GM21786 (cell line): Measurements from ENCODE around the gene PRTG.

ENCODE experiments used
- ATAC-seq: cut with Tn5 transposase; IDR thresholded peaks from one replicate; pipeline ENCODE4 v1.9.1; 2021; ENCODE audit not compliant: unreplicated experiment

PRTG gene

DNA sequence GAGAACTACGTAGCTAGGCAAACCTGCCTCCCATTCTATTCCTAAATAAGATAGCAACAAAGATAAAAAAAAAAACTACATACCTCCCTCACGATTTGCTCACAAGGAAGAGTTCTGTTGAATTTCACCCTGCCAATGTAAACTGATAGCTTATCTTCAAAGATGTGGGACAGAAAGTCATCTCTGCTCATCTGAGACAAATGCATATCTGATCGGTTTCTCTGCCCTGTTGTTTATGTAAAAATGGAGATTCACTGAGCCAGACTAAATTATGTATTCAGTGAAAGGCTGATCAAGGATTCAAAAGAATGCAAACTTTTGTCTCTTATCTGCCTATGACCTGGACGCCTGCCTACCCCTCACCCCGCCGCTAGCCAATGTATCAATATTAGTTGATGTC lies 166.0 kb downstream of the PRTG start:
- no peak for ATAC-seq

DNA sequence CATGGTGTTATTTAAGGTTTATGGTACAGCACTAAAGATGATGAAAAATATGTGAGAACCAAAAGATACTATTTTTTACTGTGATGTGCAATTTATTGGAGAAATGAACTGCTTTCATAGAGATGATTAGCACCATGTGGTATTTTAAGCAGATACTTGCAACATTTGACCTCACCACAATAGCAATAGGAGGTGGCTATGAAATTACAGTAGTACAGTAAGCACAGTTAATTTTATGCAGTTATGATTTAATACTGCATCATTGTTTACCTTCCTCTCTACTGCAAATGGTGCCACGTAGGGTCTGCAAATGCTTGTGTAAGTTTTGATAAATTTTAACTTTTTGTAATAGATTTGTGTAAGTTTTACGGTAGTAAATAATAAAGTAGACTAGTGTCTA lies 168.9 kb downstream of the PRTG start:
- no peak for ATAC-seq

DNA sequence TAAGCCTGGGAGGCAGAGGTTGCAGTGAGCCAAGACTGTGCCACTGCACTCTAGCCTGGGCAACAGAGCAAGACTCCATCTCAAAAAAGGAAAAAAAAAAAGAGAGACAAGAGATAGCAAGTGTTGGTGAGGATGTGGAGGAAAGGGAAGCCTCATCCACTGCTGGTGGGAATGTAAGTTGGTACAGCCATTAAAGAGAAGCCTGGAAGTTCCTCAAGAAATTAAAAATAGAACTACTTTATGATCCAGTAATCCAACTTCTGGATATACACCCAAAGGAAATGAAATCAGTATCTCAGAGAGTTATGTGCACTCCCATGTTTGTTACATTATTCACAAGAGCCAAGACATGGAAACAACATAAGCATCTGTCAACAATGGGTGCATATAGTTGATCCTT lies 169.7 kb downstream of the PRTG start:
- no peak for ATAC-seq

DNA sequence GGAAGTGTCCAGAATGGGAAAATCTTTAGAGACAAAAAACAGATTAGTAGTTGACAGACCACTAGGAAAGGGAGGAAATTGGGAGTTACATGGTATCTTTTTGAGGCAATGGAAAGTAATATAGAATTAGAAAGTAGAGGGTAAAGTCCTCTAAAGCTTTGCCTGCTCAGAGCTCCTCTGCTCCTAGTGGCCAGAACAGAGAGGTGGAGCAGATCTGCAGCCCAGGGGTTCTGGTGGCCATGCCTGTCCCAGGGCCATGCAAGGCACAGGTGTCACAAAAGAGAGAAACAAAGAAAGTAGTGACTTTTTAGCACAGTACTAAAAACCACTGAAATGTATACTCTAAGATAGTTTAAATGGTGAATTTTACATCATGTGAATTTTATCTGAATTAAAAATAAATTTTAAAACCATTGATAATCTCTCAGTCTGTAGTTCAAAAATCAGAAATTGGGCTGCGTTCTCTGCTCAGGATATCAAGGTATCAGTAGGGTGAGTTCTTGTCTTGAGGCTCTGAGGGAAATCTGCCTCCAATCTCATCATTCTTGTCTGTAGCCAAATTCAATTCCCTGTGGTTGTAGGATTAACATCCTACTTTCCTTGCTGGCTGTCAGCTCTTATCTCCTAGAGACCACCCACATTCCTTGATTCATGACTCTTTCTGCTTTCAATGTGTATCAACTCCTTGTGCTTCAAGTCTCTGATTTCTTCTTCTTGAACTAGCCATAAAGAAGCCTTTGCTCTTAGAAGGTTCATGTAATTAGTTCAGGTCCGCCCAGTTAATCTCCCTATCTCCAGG lies 178.4 kb downstream of the PRTG start:
- no peak for ATAC-seq

DNA sequence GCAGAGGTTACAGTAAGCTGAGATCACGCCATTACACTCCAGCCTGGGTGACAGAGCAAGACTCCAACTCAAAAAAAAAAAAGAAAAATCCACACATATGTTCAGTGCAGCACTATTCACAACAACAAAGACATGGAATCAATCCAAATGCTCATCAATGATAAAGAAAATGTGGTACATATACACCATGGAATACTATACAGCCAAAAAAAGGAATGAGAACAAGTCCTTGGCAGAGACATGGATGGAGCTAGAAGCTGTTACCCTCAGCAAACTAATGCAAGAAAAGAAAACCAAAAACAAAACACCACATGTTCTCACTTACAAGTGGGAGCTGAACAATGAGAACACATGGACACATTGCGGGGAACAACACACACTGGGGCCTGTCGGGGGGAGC lies 180.4 kb downstream of the PRTG start:
- ATAC-seq: no peak
